Measurements from ENCODE around the gene FKBP1C. TPM values are rescaled to one million over a fixed set of nuclear protein-coding genes. Genes with fewer than 3 reads are reported as not detected.

Gene FKBP1C
- total and polyA plus RNA-seq, 9 donors: 0.13 to 3.0 (median 0.91) TPM

DNA sequence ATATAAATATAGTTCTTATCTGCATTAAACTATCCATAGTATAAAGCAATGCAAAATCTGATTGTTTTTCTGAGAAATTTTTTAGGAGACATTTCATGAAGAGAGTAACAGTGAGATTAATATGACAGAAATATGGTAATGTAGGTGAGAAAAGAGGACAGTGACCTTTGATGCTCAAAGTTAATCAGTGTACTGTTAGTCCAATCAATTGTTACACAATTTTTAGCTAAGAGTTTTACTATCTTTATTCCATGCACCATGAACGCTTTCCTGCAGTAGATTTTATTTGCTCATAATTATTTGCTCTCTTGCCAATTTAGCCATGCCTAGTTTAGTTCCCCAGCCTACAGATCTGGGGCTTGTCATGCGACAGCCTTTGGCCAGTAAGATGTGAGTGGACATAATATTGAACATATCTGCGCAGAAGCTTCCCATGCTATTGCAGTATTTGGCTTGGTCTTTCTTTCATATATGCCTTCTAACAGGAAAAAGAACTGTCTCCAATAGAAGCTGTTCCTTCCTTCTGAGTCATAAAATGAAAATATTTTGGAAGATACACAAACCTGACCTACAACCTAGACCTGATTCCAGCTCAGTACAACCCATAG lies 38.7 kb downstream of the FKBP1C start:
- no peaks in the 10 kb centered on the region for H3K4me1 ChIP-seq (ENCODE audit: control insufficient read depth, insufficient read depth, low read length)
- no peak overlapping the region for H3K4me3 ChIP-seq (ENCODE audit: low read length)
- peak; percentile 3 for DNase-seq
- H3K27ac ChIP-seq (ENCODE audit: low read length): no peak overlapping the region
- no peaks in the 10 kb centered on the region for H3K9me3 ChIP-seq (replicated peaks; ENCODE audit: control insufficient read depth, low read depth, low read length)
- H3K27me3 ChIP-seq (ENCODE audit: control insufficient read depth, insufficient read depth, low read length): no peaks in the 10 kb centered on the region
- no CpG with 5 or more reads among the region's 3 CpGs for WGBS (ENCODE audit: insufficient coverage)
- no peaks in the 10 kb centered on the region for H3K36me3 ChIP-seq (ENCODE audit: control insufficient read depth, insufficient read depth, low read length)

DNA sequence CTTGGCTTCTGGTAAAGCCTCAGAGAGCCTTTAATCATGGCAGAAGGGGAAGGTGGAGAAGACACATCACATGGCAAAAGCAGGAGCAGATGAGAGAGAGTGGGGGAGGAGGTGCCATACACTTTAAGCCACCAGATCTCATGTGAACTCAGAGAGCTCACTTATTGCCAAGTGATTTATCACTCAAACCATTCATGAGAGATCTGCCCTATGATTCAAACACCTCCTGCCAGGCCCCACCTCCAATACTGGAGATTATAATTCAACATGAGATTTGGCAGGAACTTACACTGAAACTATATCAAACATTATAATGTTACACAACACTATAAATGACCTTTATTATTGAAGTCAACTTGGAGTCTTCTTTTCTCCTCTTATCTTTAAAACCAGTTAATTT lies 47.9 kb downstream of the FKBP1C start:
- Histone ChIP-seq H3K4me3 (ENCODE audit: low read length) (no peak overlapping the region), H3K36me3 (ENCODE audit: control insufficient read depth, insufficient read depth, low read length) (no peaks in the 10 kb centered on the region), H3K4me1 (ENCODE audit: control insufficient read depth, insufficient read depth, low read length) (no peaks in the 10 kb centered on the region), H3K9me3 (replicated peaks; ENCODE audit: control insufficient read depth, low read depth, low read length) (no peaks in the 10 kb centered on the region), H3K27ac (ENCODE audit: low read length) (no peak overlapping the region), H3K27me3 (ENCODE audit: control insufficient read depth, insufficient read depth, low read length) (no peaks in the 10 kb centered on the region)
- DNase-seq: no peak

DNA sequence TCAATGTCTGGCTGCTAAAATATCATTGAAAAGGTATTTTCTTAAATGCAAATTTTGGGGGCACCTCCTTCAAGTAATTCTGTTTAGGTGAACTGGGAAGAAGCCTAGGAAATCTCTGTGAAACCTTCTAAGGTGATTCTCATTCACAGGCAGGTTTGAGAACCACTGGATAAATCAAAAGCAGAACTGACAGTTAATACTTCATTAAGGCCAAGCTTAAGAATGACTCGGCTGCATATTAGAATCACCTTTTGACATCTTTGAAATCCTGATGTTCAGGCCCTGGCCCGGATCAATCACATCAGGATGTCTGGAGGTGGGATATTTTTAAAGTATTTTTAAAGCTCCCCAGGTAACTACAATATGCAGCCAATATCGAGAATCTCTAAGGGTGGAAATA lies 50.6 kb downstream of the FKBP1C start:
- no peak for DNase-seq
- WGBS (ENCODE audit: insufficient coverage): no CpG with 5 or more reads among the region's 3 CpGs
- Histone ChIP-seq H3K36me3 (ENCODE audit: control insufficient read depth, insufficient read depth, low read length) (no peaks in the 10 kb centered on the region), H3K27me3 (ENCODE audit: control insufficient read depth, insufficient read depth, low read length) (no peaks in the 10 kb centered on the region), H3K4me1 (ENCODE audit: control insufficient read depth, insufficient read depth, low read length) (no peaks in the 10 kb centered on the region), H3K27ac (ENCODE audit: low read length) (no peak overlapping the region), H3K9me3 (replicated peaks; ENCODE audit: control insufficient read depth, low read depth, low read length) (no peaks in the 10 kb centered on the region), H3K4me3 (ENCODE audit: low read length) (no peak overlapping the region)

Other genes starting within 250 kb of the FKBP1C start
- gene LGSN, start 108.5 kb downstream of the FKBP1C start, total RNA-seq: not detected
- gene LGSN, start 108.5 kb downstream of the FKBP1C start, polyA plus RNA-seq (ENCODE audit: insufficient read depth in 1 of 8, insufficient read length in 8 of 8, low replicate concordance in 1 of 8): under 1 TPM in 1 of 8 donors, not detected in 7; 0.04 TPM

Measured in muscle of leg (tissue), 11 donors.